Stomach smooth muscle (tissue), 2 donors: ENCODE results near the gene SLC30A7.

Experiments used
- H3K27ac ChIP-seq: one replicate; pipeline ENCODE4 v1.7.0; 2013; ENCODE audit warnings: mild to moderate bottlenecking, low read length, inconsistent platforms
- H3K27me3 ChIP-seq, 2 donors: one replicate each; pipeline ENCODE4 v1.7.0; 2013; ENCODE audit warnings: low read length in 2 of 2; ENCODE audit not compliant: insufficient read depth in 2 of 2, control insufficient read depth in 1 of 2
- H3K36me3 ChIP-seq, 2 donors: one replicate each; pipeline ENCODE4 v1.7.0; 2013; ENCODE audit warnings: low read length in 2 of 2; ENCODE audit not compliant: control insufficient read depth in 2 of 2, insufficient read depth in 2 of 2
- H3K4me1 ChIP-seq: one replicate; pipeline ENCODE4 v1.7.0; 2013; ENCODE audit warnings: low read length; ENCODE audit not compliant: control insufficient read depth, insufficient read depth
- H3K4me3 ChIP-seq, 2 donors: one replicate each; pipeline ENCODE4 v1.7.0; 2013; ENCODE audit warnings: low read length in 2 of 2
- H3K9ac ChIP-seq, 2 donors: one replicate each; pipeline ENCODE4 v1.7.0; 2013; ENCODE audit warnings: low read length in 2 of 2, mild to moderate bottlenecking in 1 of 2
- H3K9me3 ChIP-seq, 2 donors: one replicate each; pipeline ENCODE4 v1.7.0; 2013; ENCODE audit warnings: low read length in 2 of 2; ENCODE audit not compliant: control insufficient read depth in 2 of 2
- donor health status: healthy.
- donor health status: Pancreatic carcinoma.

SLC30A7 gene

DNA sequence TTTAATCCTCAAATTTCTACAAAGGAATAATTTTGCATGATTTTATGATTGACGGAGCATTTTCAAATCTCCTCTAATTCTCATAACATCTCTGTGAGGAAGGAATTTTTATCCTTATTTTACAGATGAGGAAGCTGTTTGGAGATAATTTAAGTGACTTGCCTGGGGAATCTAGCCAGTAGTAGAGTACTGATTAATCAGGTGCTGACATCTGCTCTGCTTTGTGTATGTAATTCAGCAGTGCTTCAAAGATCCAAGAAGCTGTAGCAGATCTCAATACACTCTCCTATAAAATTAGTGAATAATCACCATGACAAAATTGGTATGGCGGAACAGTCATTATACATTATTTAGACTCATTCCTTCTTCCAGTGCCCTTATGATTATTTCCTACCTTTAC, 83.7 kb downstream of the SLC30A7 start:
- Histone ChIP-seq H3K9me3 (no peaks in the 10 kb centered on the region), H3K36me3 (peaks cover 2 to 5% of the 10 kb centered on the region in 2 donors), H3K27ac (no peak overlapping the region), H3K9ac (no peak overlapping the region), H3K27me3 (no peaks in the 10 kb centered on the region), H3K4me1 (no peaks in the 10 kb centered on the region), H3K4me3 (no peak overlapping the region)

DNA sequence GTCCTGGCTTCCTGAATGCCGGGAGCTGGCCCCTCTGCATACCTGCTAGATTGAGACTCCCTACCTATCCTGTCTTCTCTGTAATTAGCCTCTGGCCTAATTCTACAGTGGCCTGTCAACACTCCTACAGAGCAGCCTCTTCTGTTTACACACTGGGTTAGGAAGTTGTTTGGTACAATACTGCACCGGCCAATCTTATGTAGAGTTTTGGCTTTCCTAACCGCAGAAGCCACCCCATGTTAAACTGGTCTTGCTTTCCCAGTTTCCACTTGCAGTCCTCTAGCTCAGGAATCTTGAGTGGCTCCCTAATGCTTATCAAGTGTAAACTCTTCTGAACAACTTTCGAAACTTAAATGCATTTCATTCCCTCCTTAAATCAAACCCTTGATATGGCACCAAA, 86.9 kb downstream of the SLC30A7 start:
- H3K9me3 ChIP-seq, result no peaks in the 10 kb centered on the region
- H3K4me1 ChIP-seq, result no peaks in the 10 kb centered on the region
- no peaks in the 10 kb centered on the region for H3K27me3 ChIP-seq
- H3K27ac ChIP-seq, result no peak overlapping the region
- H3K36me3 ChIP-seq, result peaks cover 0 to 5% of the 10 kb centered on the region in 2 donors
- H3K4me3 ChIP-seq, result no peak overlapping the region
- H3K9ac ChIP-seq, result no peak overlapping the region

DNA sequence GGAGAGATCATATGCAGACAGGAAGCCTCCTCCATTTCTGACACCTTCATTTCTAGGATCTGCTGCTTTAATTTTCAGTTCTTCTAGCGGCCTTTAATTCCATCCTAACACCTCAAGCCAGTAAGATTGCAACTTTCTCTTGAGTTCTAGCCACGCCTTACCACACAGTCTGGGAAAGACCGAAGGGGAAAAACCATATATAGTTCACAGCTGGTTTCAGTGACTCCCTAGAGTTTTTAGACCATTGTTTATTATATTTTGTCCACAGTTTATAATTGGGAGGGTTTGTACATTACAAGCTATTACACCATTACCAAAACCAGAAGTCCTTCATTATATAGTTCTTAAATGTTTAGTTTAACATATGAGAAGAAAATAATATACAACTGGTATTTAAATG, 92.2 kb downstream of the SLC30A7 start:
- H3K9me3 ChIP-seq, result no peaks in the 10 kb centered on the region
- no peak overlapping the region for H3K27ac ChIP-seq
- no peaks in the 10 kb centered on the region for H3K36me3 ChIP-seq
- H3K4me1 ChIP-seq, result no peaks in the 10 kb centered on the region
- no peak overlapping the region for H3K4me3 ChIP-seq
- H3K27me3 ChIP-seq, result no peaks in the 10 kb centered on the region
- no peak overlapping the region for H3K9ac ChIP-seq

DNA sequence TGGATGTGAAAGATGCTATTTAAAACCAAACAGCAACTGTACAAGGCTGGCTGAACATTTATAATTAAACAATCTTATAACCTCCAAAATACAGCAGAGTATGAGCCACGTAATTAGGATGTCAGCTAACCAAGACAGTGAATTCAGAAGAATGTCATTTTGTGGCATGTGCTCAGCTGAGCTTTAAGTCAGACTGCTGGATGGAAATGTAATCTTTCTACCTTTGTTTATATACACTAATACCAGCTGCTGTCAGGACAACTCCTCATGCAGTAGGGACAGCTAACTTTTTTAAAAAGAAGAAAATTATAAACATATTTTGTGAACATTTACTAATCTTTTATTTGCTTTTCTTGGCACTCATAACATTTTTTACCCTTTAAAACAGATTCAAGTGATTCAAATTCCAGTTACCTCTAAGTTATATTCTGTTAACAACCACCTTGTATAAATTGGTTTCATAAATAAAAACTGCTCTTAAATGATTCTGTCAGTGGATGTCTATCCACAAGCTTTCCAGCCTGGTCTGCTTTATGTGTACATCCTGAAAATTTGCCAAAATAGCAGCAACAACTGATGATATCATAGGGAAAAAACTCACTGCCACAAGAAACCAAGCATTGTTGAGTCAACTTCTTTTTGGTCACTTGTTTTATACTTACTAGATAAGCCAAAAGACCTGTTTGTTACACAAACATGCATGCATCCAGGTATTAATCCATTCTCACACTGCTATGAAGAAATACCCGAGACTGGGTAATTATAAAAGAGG, 93.6 kb downstream of the SLC30A7 start:
- no peak overlapping the region for H3K9ac ChIP-seq
- no peaks in the 10 kb centered on the region for H3K27me3 ChIP-seq
- H3K36me3 ChIP-seq, result no peaks in the 10 kb centered on the region

DNA sequence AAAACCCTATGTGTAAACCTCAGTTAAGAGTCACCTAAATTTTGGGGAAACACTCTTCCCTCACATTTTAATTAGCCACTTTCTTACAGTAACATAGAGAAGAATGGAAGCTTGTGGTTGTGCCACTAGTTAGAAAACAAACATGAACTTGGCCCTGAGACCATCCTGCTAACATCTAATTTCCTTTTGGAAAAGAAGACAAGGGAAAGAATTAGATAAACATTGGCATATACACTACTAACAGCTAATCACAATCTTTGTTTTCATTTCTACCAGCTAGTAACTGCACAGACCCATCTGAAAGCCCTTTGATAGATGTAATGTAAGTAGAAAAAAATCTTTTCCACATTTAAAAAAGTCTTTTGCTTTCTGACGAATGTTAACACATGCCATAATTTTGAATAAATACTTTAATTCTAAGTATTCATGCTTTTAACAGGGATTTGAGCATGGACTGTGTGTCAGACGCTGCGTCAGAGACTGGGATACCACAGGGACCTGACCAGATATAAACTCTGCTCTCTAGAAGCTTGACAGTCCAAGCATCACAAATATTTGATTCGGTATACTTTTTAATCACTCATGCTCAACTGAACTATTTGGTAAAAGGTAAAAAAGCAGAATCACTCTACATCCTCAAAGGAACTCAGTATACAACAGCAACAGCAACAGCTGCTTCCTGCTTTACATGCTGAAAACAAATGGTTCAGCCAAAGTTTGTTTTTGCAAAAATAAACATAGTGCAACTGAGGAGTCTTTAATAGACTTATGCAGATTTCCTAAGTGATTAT, 99.5 kb downstream of the SLC30A7 start:
- no peaks in the 10 kb centered on the region for H3K4me1 ChIP-seq
- H3K9me3 ChIP-seq, result no peaks in the 10 kb centered on the region
- H3K27ac ChIP-seq, result no peak overlapping the region
- H3K9ac ChIP-seq, result no peak overlapping the region
- no peak overlapping the region for H3K4me3 ChIP-seq
- H3K27me3 ChIP-seq, result no peaks in the 10 kb centered on the region
- no peaks in the 10 kb centered on the region for H3K36me3 ChIP-seq

More for the DNA sequence above, 93.6 kb downstream of the SLC30A7 start:
- Histone ChIP-seq H3K4me3 (no peak overlapping the region), H3K9me3 (no peaks in the 10 kb centered on the region), H3K4me1 (no peaks in the 10 kb centered on the region), H3K27ac (no peak overlapping the region)

DNA sequence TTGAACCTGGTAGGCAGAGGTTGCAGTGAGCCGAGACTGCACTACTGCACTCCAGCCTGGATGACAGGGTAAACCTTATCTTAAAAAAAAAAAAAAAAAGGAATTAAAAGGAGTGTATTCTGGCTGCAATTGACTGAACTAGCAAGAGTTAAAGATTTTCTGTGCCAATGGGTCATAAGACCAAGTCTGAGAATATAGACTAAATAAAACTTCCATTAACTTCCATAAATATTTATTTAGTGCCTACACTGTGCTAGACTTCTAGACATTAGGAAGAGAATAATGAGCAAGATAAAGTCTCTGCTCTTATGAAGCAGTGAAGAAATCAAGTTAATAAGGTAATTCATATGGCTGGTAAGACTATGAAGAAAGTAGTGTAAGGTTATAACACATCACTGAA, 102.5 kb downstream of the SLC30A7 start:
- Histone ChIP-seq H3K9me3 (no peaks in the 10 kb centered on the region), H3K27me3 (no peaks in the 10 kb centered on the region), H3K9ac (no peak overlapping the region), H3K27ac (no peak overlapping the region), H3K4me1 (no peaks in the 10 kb centered on the region), H3K4me3 (no peak overlapping the region), H3K36me3 (peaks cover 3 to 5% of the 10 kb centered on the region in 2 donors)

DNA sequence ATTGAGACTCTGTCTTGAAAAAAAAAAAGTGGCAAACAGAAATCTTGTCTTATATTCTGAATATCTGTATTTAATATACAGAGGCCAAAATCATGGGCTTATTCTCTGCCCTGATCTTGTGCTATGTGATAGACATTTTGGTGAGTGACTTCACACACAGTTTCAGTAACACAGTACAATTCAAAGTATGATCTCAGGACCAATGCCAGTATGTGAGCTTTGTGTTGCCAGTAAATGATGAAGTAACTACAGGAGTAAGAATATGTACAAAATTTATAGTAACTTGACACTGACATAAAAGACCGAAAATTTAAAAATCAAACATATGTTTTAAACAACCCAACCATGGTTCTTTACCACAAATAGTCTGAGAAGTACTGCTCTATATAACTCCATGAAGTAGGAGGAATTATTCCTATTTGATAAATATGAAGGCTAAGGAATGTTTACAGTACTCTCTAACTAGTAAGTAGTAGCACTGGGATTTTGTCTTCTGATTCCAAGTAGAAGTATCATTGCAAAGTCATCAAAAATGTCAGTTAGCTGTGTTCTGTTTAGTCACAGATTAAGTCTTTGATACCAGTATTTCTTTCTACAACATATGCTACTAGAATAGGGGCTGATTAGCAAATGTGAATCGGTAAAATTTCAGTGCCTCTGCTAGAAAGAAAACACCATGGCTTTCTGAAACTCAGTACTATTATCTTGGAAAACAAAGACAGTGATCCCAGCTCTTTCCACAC, 104.4 kb downstream of the SLC30A7 start:
- no peaks in the 10 kb centered on the region for H3K4me1 ChIP-seq
- H3K9ac ChIP-seq, result no peak overlapping the region

DNA sequence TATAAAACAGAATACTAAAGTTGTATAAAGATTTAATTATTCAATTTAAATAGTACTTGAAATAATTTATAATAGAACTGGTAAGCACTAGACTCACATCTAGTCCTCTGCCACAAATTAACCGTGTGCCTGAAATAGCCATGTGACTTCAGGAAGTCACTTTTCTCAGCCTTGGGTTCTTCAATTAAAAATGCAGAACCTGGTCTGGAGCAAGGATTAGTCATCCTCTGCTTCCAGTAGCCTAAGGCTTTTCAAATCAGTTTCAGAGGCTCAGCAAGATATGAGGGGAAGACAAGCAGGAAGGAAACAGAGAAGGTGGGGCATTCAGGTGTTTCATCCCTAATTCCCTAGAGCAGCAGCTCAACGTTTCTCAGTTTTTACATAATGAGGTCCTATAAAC, 106.7 kb downstream of the SLC30A7 start:
- Histone ChIP-seq H3K4me3 (no peak overlapping the region), H3K9me3 (no peaks in the 10 kb centered on the region), H3K27ac (no peak overlapping the region), H3K4me1 (no peaks in the 10 kb centered on the region), H3K9ac (no peak overlapping the region), H3K36me3 (peaks cover 3 to 7% of the 10 kb centered on the region in 2 donors), H3K27me3 (no peaks in the 10 kb centered on the region)

More for the DNA sequence above, 104.4 kb downstream of the SLC30A7 start:
- no peaks in the 10 kb centered on the region for H3K9me3 ChIP-seq
- H3K27me3 ChIP-seq, result no peaks in the 10 kb centered on the region
- no peak overlapping the region for H3K27ac ChIP-seq
- peaks cover 3 to 5% of the 10 kb centered on the region in 2 donors for H3K36me3 ChIP-seq
- no peak overlapping the region for H3K4me3 ChIP-seq

DNA sequence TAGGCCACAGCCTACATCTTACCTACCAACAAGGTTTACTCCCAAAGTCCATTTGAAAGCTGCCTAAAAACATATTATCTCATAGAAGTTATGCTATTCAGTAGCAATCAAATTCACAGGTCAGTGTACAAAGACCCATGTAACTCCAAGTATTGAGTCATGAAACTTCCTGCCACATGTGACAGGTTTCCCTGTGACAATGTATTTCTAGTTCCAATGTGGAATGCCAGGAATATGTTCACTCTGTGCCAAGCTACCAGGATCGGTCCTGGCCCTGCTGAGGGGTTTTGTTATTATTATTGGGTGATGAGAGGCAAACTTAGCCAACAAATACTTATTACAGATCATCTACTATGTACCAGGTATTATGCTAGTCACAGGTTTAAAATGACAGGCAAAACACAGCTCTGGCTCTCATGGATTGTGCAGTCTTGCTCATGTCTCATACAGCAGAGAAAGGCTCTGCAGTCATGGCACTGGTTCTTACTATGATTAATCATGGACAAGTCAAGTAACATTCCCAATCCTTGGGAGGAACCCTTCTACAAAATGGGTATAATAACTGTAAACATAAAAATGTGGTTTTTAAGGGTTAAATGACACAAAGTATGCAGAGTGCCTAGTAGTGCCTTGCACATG, 107.2 kb downstream of the SLC30A7 start:
- Histone ChIP-seq H3K4me3 (no peak overlapping the region), H3K4me1 (no peaks in the 10 kb centered on the region), H3K36me3 (peaks cover 3 to 7% of the 10 kb centered on the region in 2 donors), H3K27ac (no peak overlapping the region), H3K9me3 (no peaks in the 10 kb centered on the region), H3K9ac (no peak overlapping the region), H3K27me3 (no peaks in the 10 kb centered on the region)

DNA sequence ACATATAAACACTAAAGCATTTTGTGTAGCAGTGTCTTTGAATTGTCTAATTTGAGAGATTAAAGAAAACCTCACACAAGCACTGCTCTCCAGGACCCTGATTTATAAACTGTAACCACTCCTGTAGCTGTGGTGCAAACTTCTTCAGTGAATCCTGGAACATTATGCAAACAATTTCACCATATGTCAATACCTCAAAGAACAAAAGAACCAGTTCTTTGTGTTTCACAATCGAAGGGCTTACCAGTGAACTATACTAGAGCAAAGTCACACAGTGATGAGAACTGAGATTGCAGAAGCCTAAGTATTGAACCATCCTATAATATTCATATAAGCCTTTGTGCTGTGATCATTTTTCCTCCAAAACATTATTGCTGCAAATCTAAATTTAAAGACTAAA, 108.2 kb downstream of the SLC30A7 start:
- no peaks in the 10 kb centered on the region for H3K9me3 ChIP-seq
- no peak overlapping the region for H3K9ac ChIP-seq
- H3K4me3 ChIP-seq, result no peak overlapping the region
- no peaks in the 10 kb centered on the region for H3K4me1 ChIP-seq
- H3K27ac ChIP-seq, result no peak overlapping the region
- no peaks in the 10 kb centered on the region for H3K27me3 ChIP-seq
- peaks cover 3 to 7% of the 10 kb centered on the region in 2 donors for H3K36me3 ChIP-seq
